ENCODE measurements around the gene KCNC1. TPM values are rescaled to one million over a fixed set of nuclear protein-coding genes. Genes with fewer than 3 reads are reported as not detected.

The KCNC1 gene
- total and polyA plus RNA-seq, 2 experiments from 2014 or later = 0.01 to 0.20 TPM

- Histone ChIP-seq H3K27me3 (no peaks in the 10 kb centered on the region), H3K9me3 (ENCODE audit: low read depth) (no peaks in the 10 kb centered on the region), H3K4me2 (no peak overlapping the region), H3K27ac (no peak overlapping the region), H3K36me3 (replicated peaks; ENCODE audit: insufficient read depth, low read depth) (no peaks in the 10 kb centered on the region), H2AFZ (no peak overlapping the region), H3K79me2 (no peaks in the 10 kb centered on the region), H4K20me1 (ENCODE audit: insufficient read depth, poor library complexity, severe bottlenecking) (no peaks in the 10 kb centered on the region), H3K4me1 (ENCODE audit: insufficient read depth) (no peaks in the 10 kb centered on the region), H3K9me2 (replicated peaks; ENCODE audit: insufficient read depth) (no peaks in the 10 kb centered on the region), H3K4me3 (no peak overlapping the region)
- TF ChIP-seq CTCF (IDR thresholded peaks at IDR 0.05; ENCODE audit: poor library complexity) = no peak
- no peak for TF ChIP-seq EZH2 (IDR thresholded peaks at IDR 0.05; ENCODE audit: borderline replicate concordance)
- no peak for TF ChIP-seq EZH2phosphoT487 (IDR thresholded peaks at IDR 0.05; ENCODE audit: low read depth, severe bottlenecking, unreplicated experiment)
- no peak for DNase-seq (ENCODE audit: low spot score)
- WGBS (ENCODE audit: low lambda C conversion rate, missing lambda C conversion rate) = 68% methylated on average over 12 of the region's 19 CpGs
Observed at GRCh38 chr11:17764446-17765218, 30.1 kb downstream of the KCNC1 start.

GRCh38 chr11:17765356-17766072 lies 30.9 kb downstream of the KCNC1 start:
- no peak overlapping the region for H3K27ac ChIP-seq
- WGBS (ENCODE audit: low lambda C conversion rate, missing lambda C conversion rate) = 80% methylated on average over 13 of the region's 13 CpGs
- DNase-seq (ENCODE audit: low spot score) = no peak

GRCh38 chr11:17766073-17766359 lies 31.4 kb downstream of the KCNC1 start:
- Histone ChIP-seq H3K36me3 (replicated peaks; ENCODE audit: insufficient read depth, low read depth) (no peaks in the 10 kb centered on the region), H3K79me2 (no peaks in the 10 kb centered on the region), H3K4me3 (no peak overlapping the region), H3K4me2 (no peak overlapping the region), H3K4me1 (ENCODE audit: insufficient read depth) (no peaks in the 10 kb centered on the region), H3K27ac (no peak overlapping the region), H3K9me3 (ENCODE audit: low read depth) (no peaks in the 10 kb centered on the region), H3K27me3 (no peaks in the 10 kb centered on the region), H4K20me1 (ENCODE audit: insufficient read depth, poor library complexity, severe bottlenecking) (no peaks in the 10 kb centered on the region), H2AFZ (no peak overlapping the region), H3K9me2 (replicated peaks; ENCODE audit: insufficient read depth) (no peaks in the 10 kb centered on the region)
- no peak for DNase-seq (ENCODE audit: low spot score)
- TF ChIP-seq EZH2phosphoT487 (IDR thresholded peaks at IDR 0.05; ENCODE audit: low read depth, severe bottlenecking, unreplicated experiment) (no peak), CTCF (IDR thresholded peaks at IDR 0.05; ENCODE audit: poor library complexity) (no peak), EZH2 (IDR thresholded peaks at IDR 0.05; ENCODE audit: borderline replicate concordance) (no peak)
- WGBS (ENCODE audit: low lambda C conversion rate, missing lambda C conversion rate) = 94% methylated on average over 8 of the region's 8 CpGs

More at GRCh38 chr11:17765356-17766072, 30.9 kb downstream of the KCNC1 start:
- Histone ChIP-seq H3K4me2 (no peak overlapping the region), H3K9me3 (ENCODE audit: low read depth) (no peaks in the 10 kb centered on the region), H2AFZ (no peak overlapping the region), H3K4me1 (ENCODE audit: insufficient read depth) (no peaks in the 10 kb centered on the region), H3K79me2 (no peaks in the 10 kb centered on the region), H3K27me3 (no peaks in the 10 kb centered on the region), H3K36me3 (replicated peaks; ENCODE audit: insufficient read depth, low read depth) (no peaks in the 10 kb centered on the region), H4K20me1 (ENCODE audit: insufficient read depth, poor library complexity, severe bottlenecking) (no peaks in the 10 kb centered on the region), H3K4me3 (no peak overlapping the region), H3K9me2 (replicated peaks; ENCODE audit: insufficient read depth) (no peaks in the 10 kb centered on the region)
- TF ChIP-seq EZH2phosphoT487 (IDR thresholded peaks at IDR 0.05; ENCODE audit: low read depth, severe bottlenecking, unreplicated experiment) (no peak), CTCF (IDR thresholded peaks at IDR 0.05; ENCODE audit: poor library complexity) (no peak), EZH2 (IDR thresholded peaks at IDR 0.05; ENCODE audit: borderline replicate concordance) (no peak)
